ENCODE results near the gene TBX15.

Gene TBX15

DNA sequence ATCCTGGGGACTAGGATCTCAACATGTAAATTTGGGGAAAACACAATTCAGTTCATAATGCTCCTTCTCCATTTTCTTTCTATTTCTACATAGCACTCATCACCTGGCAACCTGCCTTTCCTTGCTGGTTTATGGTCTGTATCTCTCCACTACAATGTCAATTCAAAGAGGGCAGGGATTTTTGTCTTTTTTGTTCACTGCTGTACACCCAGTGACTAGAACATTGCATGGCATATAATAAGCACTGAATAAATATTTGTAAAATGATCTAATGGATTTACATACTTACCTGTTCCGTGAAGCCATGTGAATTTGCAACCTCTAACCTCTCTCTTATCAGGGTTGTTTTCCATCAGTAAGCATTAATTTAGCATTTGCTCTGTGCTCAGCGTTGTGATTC is 27.4 kb upstream of the TBX15 start:
- DNase-seq (ENCODE audit: low read depth) = no peak
- no peak for TF ChIP-seq POLR2A (IDR thresholded peaks at IDR 0.05; ENCODE audit: extremely low read depth, insufficient read length)
- TF ChIP-seq, protein P1, sequence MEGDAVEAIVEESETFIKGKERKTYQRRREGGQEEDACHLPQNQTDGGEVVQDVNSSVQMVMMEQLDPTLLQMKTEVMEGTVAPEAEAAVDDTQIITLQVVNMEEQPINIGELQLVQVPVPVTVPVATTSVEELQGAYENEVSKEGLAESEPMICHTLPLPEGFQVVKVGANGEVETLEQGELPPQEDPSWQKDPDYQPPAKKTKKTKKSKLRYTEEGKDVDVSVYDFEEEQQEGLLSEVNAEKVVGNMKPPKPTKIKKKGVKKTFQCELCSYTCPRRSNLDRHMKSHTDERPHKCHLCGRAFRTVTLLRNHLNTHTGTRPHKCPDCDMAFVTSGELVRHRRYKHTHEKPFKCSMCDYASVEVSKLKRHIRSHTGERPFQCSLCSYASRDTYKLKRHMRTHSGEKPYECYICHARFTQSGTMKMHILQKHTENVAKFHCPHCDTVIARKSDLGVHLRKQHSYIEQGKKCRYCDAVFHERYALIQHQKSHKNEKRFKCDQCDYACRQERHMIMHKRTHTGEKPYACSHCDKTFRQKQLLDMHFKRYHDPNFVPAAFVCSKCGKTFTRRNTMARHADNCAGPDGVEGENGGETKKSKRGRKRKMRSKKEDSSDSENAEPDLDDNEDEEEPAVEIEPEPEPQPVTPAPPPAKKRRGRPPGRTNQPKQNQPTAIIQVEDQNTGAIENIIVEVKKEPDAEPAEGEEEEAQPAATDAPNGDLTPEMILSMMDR (IDR thresholded peaks at IDR 0.05; ENCODE audit: low read depth, low read length) = no peak
- TF ChIP-seq MYC (IDR thresholded peaks at IDR 0.05; ENCODE audit: low read depth, low read length) = no peak
- TF ChIP-seq, protein P2, sequence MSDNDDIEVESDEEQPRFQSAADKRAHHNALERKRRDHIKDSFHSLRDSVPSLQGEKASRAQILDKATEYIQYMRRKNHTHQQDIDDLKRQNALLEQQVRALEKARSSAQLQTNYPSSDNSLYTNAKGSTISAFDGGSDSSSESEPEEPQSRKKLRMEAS (IDR thresholded peaks at IDR 0.05; ENCODE audit: low read depth, low read length) = no peak
- H3K4me3 ChIP-seq (ENCODE audit: low read depth, low read length) = no peak overlapping the region

DNA sequence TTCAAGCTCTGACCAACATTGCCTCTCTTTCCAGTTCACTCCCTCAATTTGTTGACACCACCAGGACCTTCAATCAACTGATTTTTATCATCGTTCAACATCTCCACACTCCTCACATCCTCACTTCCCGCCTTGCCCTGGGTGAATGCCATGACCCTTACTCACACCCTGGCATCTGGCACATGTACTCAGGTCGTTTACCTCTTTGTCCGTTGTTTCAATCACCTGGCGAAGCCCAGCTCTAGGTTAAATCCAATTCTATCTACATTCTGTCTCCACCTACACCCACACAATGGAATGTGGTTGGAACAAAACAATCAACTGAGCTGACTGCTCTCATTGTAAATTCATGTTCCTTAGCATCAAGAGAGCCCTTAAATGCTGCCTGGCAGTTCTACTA is 24.2 kb upstream of the TBX15 start:
- DNase-seq (ENCODE audit: low read depth) = no peak
- TF ChIP-seq, protein P1 (IDR thresholded peaks at IDR 0.05; ENCODE audit: low read depth, low read length) = no peak
- no peak for TF ChIP-seq POLR2A (IDR thresholded peaks at IDR 0.05; ENCODE audit: extremely low read depth, insufficient read length)
- TF ChIP-seq MYC (IDR thresholded peaks at IDR 0.05; ENCODE audit: low read depth, low read length) = no peak
- TF ChIP-seq, protein P2 (IDR thresholded peaks at IDR 0.05; ENCODE audit: low read depth, low read length) = no peak

DNA sequence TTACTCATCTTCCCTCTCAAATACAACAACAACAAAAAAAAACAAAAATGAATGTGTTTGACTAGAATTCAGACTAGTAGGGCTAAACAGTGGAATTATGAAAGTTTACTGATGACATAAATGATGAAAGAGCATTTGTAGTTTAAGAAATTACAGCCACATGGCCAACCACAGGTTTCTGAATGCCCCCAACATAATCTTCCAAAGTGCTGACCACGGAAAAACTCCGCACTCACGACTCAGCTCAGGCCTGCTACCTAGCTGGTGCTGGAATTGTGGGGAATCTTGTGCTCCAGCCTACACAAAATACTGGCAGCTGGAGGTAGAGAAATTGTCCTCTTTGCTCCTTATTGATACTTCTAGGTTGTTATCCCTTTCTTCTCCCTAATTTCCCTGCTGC is 23.6 kb upstream of the TBX15 start:
- no peak overlapping the region for H3K4me3 ChIP-seq (ENCODE audit: low read depth, low read length)
- no peak for DNase-seq (ENCODE audit: low read depth)
- TF ChIP-seq MYC (IDR thresholded peaks at IDR 0.05; ENCODE audit: low read depth, low read length) = no peak
- TF ChIP-seq, protein P2 (IDR thresholded peaks at IDR 0.05; ENCODE audit: low read depth, low read length) = no peak
- TF ChIP-seq, protein P1 (IDR thresholded peaks at IDR 0.05; ENCODE audit: low read depth, low read length) = no peak
- no peak for TF ChIP-seq POLR2A (IDR thresholded peaks at IDR 0.05; ENCODE audit: extremely low read depth, insufficient read length)

More for the DNA sequence above, 24.2 kb upstream of the TBX15 start:
- no peak overlapping the region for H3K4me3 ChIP-seq (ENCODE audit: low read depth, low read length)

DNA sequence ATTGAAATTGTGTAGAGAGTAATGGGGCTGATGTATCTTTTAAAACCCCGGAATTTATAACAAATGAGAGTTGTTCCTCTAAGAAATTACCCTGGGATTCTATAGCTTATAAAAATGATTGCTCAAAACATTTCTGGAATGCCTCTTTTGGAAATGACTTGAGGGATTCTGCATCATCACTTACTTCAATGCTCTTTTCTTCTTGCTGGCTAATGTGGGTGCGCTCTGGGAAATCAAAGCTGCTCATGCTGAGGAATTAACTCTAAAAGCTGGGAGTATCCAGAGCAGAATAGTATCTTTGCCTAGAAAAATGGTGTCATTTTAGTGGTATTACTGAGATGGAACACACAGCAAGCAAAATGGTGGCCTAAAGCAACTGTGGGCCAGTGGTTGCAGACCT is 23.0 kb upstream of the TBX15 start:
- TF ChIP-seq POLR2A (IDR thresholded peaks at IDR 0.05; ENCODE audit: extremely low read depth, insufficient read length) = no peak
- TF ChIP-seq MYC (IDR thresholded peaks at IDR 0.05; ENCODE audit: low read depth, low read length) = no peak
- TF ChIP-seq, protein P2 (IDR thresholded peaks at IDR 0.05; ENCODE audit: low read depth, low read length) = no peak
- TF ChIP-seq, protein P1 (IDR thresholded peaks at IDR 0.05; ENCODE audit: low read depth, low read length) = no peak
- H3K4me3 ChIP-seq (ENCODE audit: low read depth, low read length) = no peak overlapping the region
- DNase-seq (ENCODE audit: low read depth) = no peak

DNA sequence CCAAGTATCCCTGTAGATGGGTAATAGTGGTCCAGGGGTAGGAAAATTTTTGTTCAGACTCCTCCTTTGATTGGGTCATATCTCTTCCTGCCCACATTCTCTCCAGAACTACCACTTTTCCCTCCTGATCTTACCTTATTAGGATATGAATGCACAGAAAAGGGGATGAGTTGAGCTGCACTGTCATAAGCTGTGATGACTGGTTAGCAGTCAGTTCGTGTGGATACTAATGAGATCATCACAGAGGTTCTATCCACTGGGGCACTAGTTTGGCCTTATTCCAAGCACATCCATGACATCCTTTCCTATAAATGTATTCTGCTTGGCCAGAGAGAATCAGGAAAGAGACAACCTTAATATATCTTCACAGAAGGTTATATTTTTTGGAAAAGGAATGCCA is 22.1 kb upstream of the TBX15 start:
- TF ChIP-seq POLR2A (IDR thresholded peaks at IDR 0.05; ENCODE audit: extremely low read depth, insufficient read length) (no peak), MYC (IDR thresholded peaks at IDR 0.05; ENCODE audit: low read depth, low read length) (no peak)
- TF ChIP-seq, protein P2 (IDR thresholded peaks at IDR 0.05; ENCODE audit: low read depth, low read length) = no peak
- TF ChIP-seq, protein P1 (IDR thresholded peaks at IDR 0.05; ENCODE audit: low read depth, low read length) = no peak
- no peak overlapping the region for H3K4me3 ChIP-seq (ENCODE audit: low read depth, low read length)
- no peak for DNase-seq (ENCODE audit: low read depth)

DNA sequence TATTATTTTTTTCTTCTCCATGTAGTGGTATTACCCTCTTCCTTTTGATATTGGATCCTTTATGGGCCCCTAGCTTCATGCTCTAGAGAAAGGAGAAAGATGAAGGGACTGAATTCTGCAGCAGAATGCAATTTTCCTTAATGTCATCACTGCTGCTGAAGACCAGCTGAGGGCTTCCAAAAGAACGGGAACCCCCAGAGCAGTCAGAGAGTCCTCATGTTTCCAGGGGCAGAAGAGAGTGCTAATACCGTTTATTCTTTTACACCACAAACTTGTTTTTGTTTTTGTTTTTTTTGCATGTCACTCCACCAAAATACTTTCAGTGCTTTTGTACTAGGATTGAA is 21.1 kb upstream of the TBX15 start:
- H3K4me3 ChIP-seq (ENCODE audit: low read depth, low read length) = no peak overlapping the region
- DNase-seq (ENCODE audit: low read depth) = no peak
- TF ChIP-seq, protein P1 (IDR thresholded peaks at IDR 0.05; ENCODE audit: low read depth, low read length) = no peak
